HepG2 (cell line): ENCODE data around the gene DAZAP1. TPM values are rescaled to one million over a fixed set of nuclear protein-coding genes. Genes with fewer than 3 reads are reported as not detected.

Source experiments
- CEBPZ ChIP-seq: IDR thresholded peaks from 2 replicates; pipeline ENCODE4 v1.6.1; 2012; ENCODE audit warnings: low read length, improper control_type of control experiment
- ELF3 ChIP-seq: IDR thresholded peaks from 2 replicates; pipeline ENCODE4 v1.6.1; 2016; ENCODE audit warnings: missing genetic modification reagents, missing compliant biosample characterization
- ETS1 ChIP-seq: sonication (generic); formaldehyde crosslinking; IDR thresholded peaks from 2 replicates; pipeline ENCODE4 v1.4.0; 2020; ENCODE audit warnings: missing genetic modification reagents
- GATAD1 ChIP-seq: IDR thresholded peaks from 2 replicates; pipeline ENCODE4 v1.6.1; 2016; ENCODE audit warnings: missing genetic modification reagents, missing compliant biosample characterization
- LCORL ChIP-seq, 2 experiments: fragments of 450-650 bp in 1 of 2; sonication (generic) in 1 of 2; formaldehyde crosslinking in 1 of 2; IDR thresholded peaks; 2 replicates each; pipeline versions ENCODE4 v1.5.0 to v1.6.1; 2017 to 2020; ENCODE audit warnings: antibody characterized with exemption in 1 of 2, missing genetic modification reagents in 1 of 2
- NR3C1 ChIP-seq: sonication (generic); formaldehyde crosslinking; IDR thresholded peaks from 2 replicates; pipeline ENCODE4 v1.4.0; 2020; ENCODE audit warnings: missing genetic modification reagents
- RAD21 ChIP-seq: fragments of 450-650 bp; formaldehyde crosslinking; IDR thresholded peaks from 2 replicates; pipeline ENCODE4 v1.5.0; 2020; ENCODE audit warnings: mild to moderate bottlenecking
- RBFOX2 ChIP-seq: fragments of 200-400 bp; formaldehyde crosslinking; IDR thresholded peaks from 2 replicates; pipeline ENCODE4 v1.6.1; 2017; ENCODE audit warnings: low read depth, mild to moderate bottlenecking, low read length
- REXO4 ChIP-seq: sonication (generic); formaldehyde crosslinking; IDR thresholded peaks from 2 replicates; pipeline ENCODE4 v1.8.0; 2022; ENCODE audit warnings: missing genetic modification reagents, mild to moderate bottlenecking, borderline replicate concordance
- SAFB2 ChIP-seq: sonication (generic); formaldehyde crosslinking; IDR thresholded peaks from 2 replicates; pipeline ENCODE4 v1.5.1; 2020; ENCODE audit warnings: missing genetic modification reagents, low read depth, mild to moderate bottlenecking, borderline replicate concordance
- SETDB1 ChIP-seq: sonication (generic); formaldehyde crosslinking; IDR thresholded peaks from 2 replicates; pipeline ENCODE4 v1.5.1; 2020; ENCODE audit warnings: missing genetic modification reagents, mild to moderate bottlenecking, borderline replicate concordance
- SP1 ChIP-seq, 2 experiments: fragments of 450-650 bp in 1 of 2; sonication (generic) in 1 of 2; formaldehyde crosslinking in 1 of 2; IDR thresholded peaks; 2 replicates each; pipeline versions ENCODE4 v1.4.0 to v1.6.1; 2016 to 2020; ENCODE audit warnings: missing genetic modification reagents in 1 of 2
- TBX2 ChIP-seq: sonication (generic); formaldehyde crosslinking; IDR thresholded peaks from 2 replicates; pipeline ENCODE4 v1.5.0; 2020; ENCODE audit warnings: missing genetic modification reagents, mild to moderate bottlenecking, borderline replicate concordance
- TFDP2 ChIP-seq: sonication (generic); formaldehyde crosslinking; IDR thresholded peaks from 2 replicates; pipeline ENCODE4 v1.4.0; 2020; ENCODE audit warnings: missing genetic modification reagents
- ZBTB38 ChIP-seq: sonication (generic); formaldehyde crosslinking; IDR thresholded peaks from 2 replicates; pipeline ENCODE4 v1.5.1; 2020; ENCODE audit warnings: mild to moderate bottlenecking, missing genetic modification reagents
- ZFP82 ChIP-seq: sonication (generic); formaldehyde crosslinking; IDR thresholded peaks from 2 replicates; pipeline ENCODE4 v1.5.1; 2020; ENCODE audit warnings: mild to moderate bottlenecking, missing genetic modification reagents, borderline replicate concordance
- ZFP91 ChIP-seq: sonication (generic); formaldehyde crosslinking; IDR thresholded peaks from 2 replicates; pipeline ENCODE4 v1.9.0; 2022; ENCODE audit warnings: missing genetic modification reagents, mild to moderate bottlenecking, borderline replicate concordance
- ZNF564 ChIP-seq: sonication (generic); formaldehyde crosslinking; IDR thresholded peaks from 2 replicates; pipeline ENCODE4 v1.8.1; 2023; ENCODE audit warnings: mild to moderate bottlenecking, missing genetic modification reagents
- ZNF672 ChIP-seq: sonication (generic); formaldehyde crosslinking; IDR thresholded peaks from 2 replicates; pipeline ENCODE4 v1.8.1; 2022; ENCODE audit warnings: missing genetic modification reagents
- polyA plus RNA-seq, 8 experiments: library from polyadenylated mRNA; depleted of rRNA in 3 of 8; stranded (reverse) in 7 of 8; unstranded in 1 of 8; fragments of >200 nt; fragmentation: Illumina TruSeq in 4 of 8; extraction: Trizol in 4 of 8; gene quantifications; 2 replicates each; pipeline versions ENCODE4 v1.2.1 to v1.2.3, GENCODE V29; 2011 to 2016; ENCODE audit warnings: low read depth in 4 of 8, missing spikeins in 1 of 8, mixed read lengths in 1 of 8; ENCODE audit not compliant: insufficient read depth in 1 of 8
- total RNA-seq, 5 experiments: library from RNA; depleted of rRNA; stranded (reverse); fragments of >200 nt; fragmentation: Illumina TruSeq; extraction: Trizol; gene quantifications; 2 replicates each; pipeline ENCODE4 v1.2.3, GENCODE V29; 2016; ENCODE audit warnings: low read depth in 1 of 5

Gene DAZAP1
- total and polyA plus RNA-seq, 2 of the 13 experiments (the other 11 are each of a cell fraction or from before 2014, with no cell fraction given), result 63.3 to 79.2 TPM

- TF ChIP-seq CEBPZ (no peak), LCORL (IDR thresholded peaks at IDR 0.05) (no peak), LCORL (CRISPR knock-in tag; IDR thresholded peaks at IDR 0.05) (peak; percentile 57; the same call in 1 of the 2 replicates), ELF3 (CRISPR knock-in tag) (peak; percentile 32; the same call in 1 of the 2 replicates), ZBTB38 (peak; percentile 69; the same call in 1 of the 2 replicates), SP1 (IDR thresholded peaks at IDR 0.05) (no peak), SP1 (CRISPR knock-in tag; IDR thresholded peaks at IDR 0.05) (peak; percentile 47), REXO4 (CRISPR knock-in tag) (no peak), NR3C1 (CRISPR knock-in tag) (no peak), SAFB2 (CRISPR knock-in tag) (0 out of 2 replicates have a peak, but pooled peaks have one; percentile 88), GATAD1 (CRISPR knock-in tag) (0 out of 2 replicates have a peak, but pooled peaks have one; percentile 19), TFDP2 (CRISPR knock-in tag) (peak; percentile 52; the same call in 1 of the 2 replicates), ZFP82 (no peak), RAD21 (peak; percentile 79), TBX2 (peak; percentile 57; the same call in 1 of the 2 replicates), SETDB1 (CRISPR knock-in tag) (no peak), ZFP91 (CRISPR knock-in tag) (peak; percentile 66), ZNF672 (peak; percentile 72; the same call in 1 of the 2 replicates), ZNF564 (CRISPR knock-in tag) (0 out of 2 replicates have a peak, but pooled peaks have one; percentile 39), ETS1 (no peak), RBFOX2 (peak; percentile 50; the same call in 1 of the 2 replicates)
Measured at GRCh38 chr19:1445185-1445931, 38.0 kb downstream of the DAZAP1 start (continued).
